ENCODE data around the gene SYT2. TPM values are rescaled to one million over a fixed set of nuclear protein-coding genes. Genes with fewer than 3 reads are reported as not detected.
"Not testable (repeated sequence)": the region's sequence is repeated elsewhere in the genome, so short reads cannot be mapped to it uniquely, and the experiment has no call there.

The SYT2 gene
- total and polyA plus RNA-seq, 9 of the 15 experiments (the other 6 are each of a cell fraction or from before 2014, with no cell fraction given) = not detected

DNA sequence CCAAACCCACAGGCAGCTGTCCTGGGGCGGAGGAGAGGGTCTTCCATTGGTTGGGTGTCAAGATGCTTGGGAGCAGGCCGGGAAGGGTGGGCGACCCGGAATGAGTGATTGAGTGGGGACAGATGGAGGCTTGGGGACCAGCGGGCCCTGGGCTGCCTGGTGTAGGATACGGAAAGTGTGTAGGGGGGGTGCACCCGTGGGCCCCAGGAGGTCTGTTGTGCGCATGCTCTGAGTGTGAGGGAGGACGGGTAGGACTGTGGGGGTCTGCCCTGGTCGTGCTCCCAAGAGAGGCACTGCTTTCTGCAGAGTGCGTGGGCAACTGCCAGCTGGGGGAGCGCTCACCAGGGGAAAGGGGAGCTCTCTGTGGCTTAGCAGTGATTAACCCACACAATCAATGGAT lies 86.8 kb downstream of the SYT2 start:
- Histone ChIP-seq H3K4me1 (replicated peaks in 1 of 2; ENCODE audit: control insufficient read depth in 2 of 2, insufficient read depth in 2 of 2, low read length in 2 of 2) (peaks cover 0 to 16% of the 10 kb centered on the region in 2 experiments; a peak in 3 of 5 replicates), H3K4me2 (ENCODE audit: insufficient read depth, low read length) (peak overlapping the region; percentile 39), H3K27me3 (ENCODE audit: control insufficient read depth in 2 of 2, insufficient read depth in 2 of 2, low read length in 2 of 2) (peaks cover 9 to 39% of the 10 kb centered on the region in 2 experiments; a peak in 4 of 5 replicates), H3K9ac (ENCODE audit: insufficient read depth in 1 of 2, low read depth in 2 of 2, low read length in 2 of 2) (peak overlapping the region; percentile 11 to 64; a peak in 3 of 4 replicates), H2AFZ (ENCODE audit: low read depth, low read length) (peak overlapping the region; percentile 41; the same call in 1 of the 2 replicates)
- DNase-seq (ENCODE audit: extremely low read depth in 1 of 4, low spot score in 3 of 4); H3K9me1 ChIP-seq (ENCODE audit: control insufficient read depth, insufficient read depth, low read length); BruUV-seq (replicated peaks); H3K27ac ChIP-seq (ENCODE audit: extremely low read depth, low read depth, low read length); intact Hi-C loops (cut with micrococcal nuclease); CTCF ChIA-PET (ENCODE audit: low intra/inter-chr PET ratio); H3K36me3 ChIP-seq (ENCODE audit: control insufficient read depth, insufficient read depth, low read length); H3K79me2 ChIP-seq (ENCODE audit: control insufficient read depth, insufficient read depth, low read length); H4K20me1 ChIP-seq (replicated peaks; ENCODE audit: control insufficient read depth, insufficient read depth, low read length); FAIRE-seq; H3K9me3 ChIP-seq (replicated peaks; ENCODE audit: control insufficient read depth, insufficient read depth, low read depth, low read length); H3K4me3 ChIP-seq: not testable (repeated sequence)
- 25% methylated on average over 9 of the region's 12 CpGs for WGBS (ENCODE audit: insufficient coverage, low coverage, missing lambda C conversion rate)
- 0 out of 2 replicates have a peak, but pooled peaks have one; percentile 10 for TF ChIP-seq STAG1 (CRISPR knock-in tag; IDR thresholded peaks at IDR 0.05; ENCODE audit: borderline replicate concordance)
- peak; percentile 78 to 83 for TF ChIP-seq NRF1 (conservative IDR thresholded peaks at IDR 0.05 in 1 of 2, IDR thresholded peaks at IDR 0.05 in 1 of 2)
- TF ChIP-seq HDAC1 (IDR thresholded peaks at IDR 0.05) = peak in 1 of 2 experiments; percentile 8; a peak in 1 of 4 replicates
- TF ChIP-seq, protein P1, sequence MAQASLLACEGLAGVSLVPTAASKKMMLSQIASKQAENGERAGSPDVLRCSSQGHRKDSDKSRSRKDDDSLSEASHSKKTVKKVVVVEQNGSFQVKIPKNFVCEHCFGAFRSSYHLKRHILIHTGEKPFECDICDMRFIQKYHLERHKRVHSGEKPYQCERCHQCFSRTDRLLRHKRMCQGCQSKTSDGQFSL (CRISPR knock-in tag; IDR thresholded peaks at IDR 0.05) = peak; percentile 67; the same call in 1 of the 2 replicates
- TF ChIP-seq, protein P1 (tag; IDR thresholded peaks at IDR 0.05) = not testable (repeated sequence)
- ATAC-seq = peak; percentile 11; the same call in 1 of the 3 replicates
- POLR2A ChIA-PET = interaction anchor here (0.5 kb wide), 1 partner anchor 343 kb away, joined by 3 read pairs; no protein-coding TSS in a partner anchor
- in situ Hi-C loops (cut with MboI) = loop anchor here (10.0 kb wide), 1 partner anchor 931 kb away; no protein-coding TSS in a partner anchor
